HEK293T (cell line): Measurements from ENCODE around the gene DOHH.

Source experiments
- BHLHE40 ChIP-seq: fragments of 450-650 bp; IDR thresholded peaks from 2 replicates; pipeline ENCODE4 v1.6.1; 2016; ENCODE audit warnings: mild to moderate bottlenecking, moderate library complexity, borderline replicate concordance
- SUZ12 ChIP-seq: fragments of 450-650 bp; IDR thresholded peaks from 2 replicates; pipeline ENCODE4 v1.6.1; 2016; ENCODE audit warnings: mild to moderate bottlenecking
- ZNF384 ChIP-seq: fragments of 450-650 bp; IDR thresholded peaks from 2 replicates; pipeline ENCODE4 v1.6.1; 2016
- TF ChIP-seq, protein P1 (sequence below): fragments of 450-650 bp; IDR thresholded peaks from 2 replicates; pipeline ENCODE4 v1.6.1; 2016

DNA sequence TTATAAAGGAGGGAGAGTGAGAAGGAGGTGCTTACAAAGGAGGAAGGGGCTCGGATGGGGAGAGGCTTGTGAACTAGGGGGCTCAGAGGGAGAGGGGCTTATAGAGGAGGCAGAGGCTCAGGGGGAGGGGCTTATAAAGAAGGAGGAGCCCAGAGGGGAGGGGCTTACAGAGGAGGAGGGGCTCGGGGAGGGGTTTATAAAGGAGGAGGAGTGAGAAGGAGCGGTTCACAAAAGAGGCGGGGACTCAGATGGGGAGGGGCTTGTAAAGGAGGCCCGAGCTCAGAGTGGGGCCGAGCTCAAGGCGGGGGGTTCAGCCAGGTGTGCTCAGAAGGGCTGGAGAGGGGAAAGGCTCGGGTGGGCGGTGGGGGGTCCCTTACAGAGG lies 20.6 kb downstream of the DOHH start:
- TF ChIP-seq SUZ12 (no peak), ZNF384 (no peak), BHLHE40 (no peak)
- TF ChIP-seq, protein P1, sequence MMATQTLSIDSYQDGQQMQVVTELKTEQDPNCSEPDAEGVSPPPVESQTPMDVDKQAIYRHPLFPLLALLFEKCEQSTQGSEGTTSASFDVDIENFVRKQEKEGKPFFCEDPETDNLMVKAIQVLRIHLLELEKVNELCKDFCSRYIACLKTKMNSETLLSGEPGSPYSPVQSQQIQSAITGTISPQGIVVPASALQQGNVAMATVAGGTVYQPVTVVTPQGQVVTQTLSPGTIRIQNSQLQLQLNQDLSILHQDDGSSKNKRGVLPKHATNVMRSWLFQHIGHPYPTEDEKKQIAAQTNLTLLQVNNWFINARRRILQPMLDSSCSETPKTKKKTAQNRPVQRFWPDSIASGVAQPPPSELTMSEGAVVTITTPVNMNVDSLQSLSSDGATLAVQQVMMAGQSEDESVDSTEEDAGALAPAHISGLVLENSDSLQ: no peak
